GM23248 (cell line): ENCODE measurements around the gene TSC22D1.

Experiments
- EZH2 ChIP-seq: fragments of 200-600 bp; sonication (generic); IDR thresholded peaks from 2 replicates; pipeline ENCODE4 v1.6.1; 2018; ENCODE audit warnings: antibody characterized with exemption, mild to moderate bottlenecking; ENCODE audit not compliant: insufficient read depth, poor library complexity, severe bottlenecking
- EZH2phosphoT487 ChIP-seq: fragments of 200-600 bp; sonication (generic); IDR thresholded peaks from 2 replicates; pipeline ENCODE4 v1.6.1; 2018; ENCODE audit warnings: antibody characterized with exemption, moderate library complexity, mild to moderate bottlenecking, low read depth; ENCODE audit not compliant: insufficient read depth

DNA sequence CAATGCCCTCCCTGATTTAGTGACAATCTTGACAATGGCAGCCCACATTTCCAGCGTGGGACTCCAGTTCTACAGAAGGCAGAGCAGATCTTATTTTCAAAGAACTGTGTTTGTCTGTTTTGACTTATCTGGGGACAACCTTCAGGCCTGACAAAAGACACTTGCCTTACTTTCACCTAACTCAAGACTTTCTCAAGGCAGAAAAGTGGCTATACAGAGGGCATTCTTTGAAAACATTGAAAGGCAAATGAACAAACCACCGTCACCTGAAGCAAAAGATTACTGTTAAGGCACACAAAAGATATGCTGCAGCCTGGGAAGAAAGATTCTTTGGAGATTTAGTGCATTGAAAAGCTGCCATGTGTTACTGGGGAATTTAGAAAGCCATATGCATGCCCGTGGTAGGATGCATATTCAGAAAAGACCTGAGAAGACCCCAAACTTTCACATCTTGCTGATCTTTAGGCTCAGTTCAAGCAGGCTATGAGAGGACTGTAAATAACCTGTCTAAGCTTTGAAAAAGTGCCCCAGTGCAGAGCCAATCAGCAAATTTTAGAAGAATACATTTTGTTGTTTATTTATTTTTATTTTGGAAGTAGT lies 82.8 kb downstream of the TSC22D1 start:
- TF ChIP-seq EZH2phosphoT487: no peak
- no peak for TF ChIP-seq EZH2
